Hippocampal formation (tissue), 2 donors: ENCODE results near the gene PLB1.

Source experiments
- DNase-seq, 2 donors: peaks; one replicate each; lab custom pipeline; 2025; lab: John Stamatoyannopoulos, UW

PLB1 gene

GRCh38 chr2:28591711-28592335, 96.0 kb downstream of the PLB1 start:
- no peak for DNase-seq

- no peak for DNase-seq
Measured at GRCh38 chr2:28592481-28592880, 96.6 kb downstream of the PLB1 start.

- no peak for DNase-seq
Measured at GRCh38 chr2:28593160-28593755, 97.4 kb downstream of the PLB1 start.

- DNase-seq, result no peak
Measured at GRCh38 chr2:28594000-28594331, 98.1 kb downstream of the PLB1 start.

- DNase-seq, result peak; percentile 65 to 69
Measured at GRCh38 chr2:28594332-28595108, 98.7 kb downstream of the PLB1 start.

GRCh38 chr2:28595323-28595722, 99.5 kb downstream of the PLB1 start:
- no peak for DNase-seq

- DNase-seq, result no peak
Measured at GRCh38 chr2:28598484-28598883, 102.6 kb downstream of the PLB1 start.

- no peak for DNase-seq
Measured at GRCh38 chr2:28600181-28600580, 104.3 kb downstream of the PLB1 start.

GRCh38 chr2:28601616-28602015, 105.8 kb downstream of the PLB1 start:
- DNase-seq, result no peak

- DNase-seq, result no peak
Measured at GRCh38 chr2:28602136-28602660, 106.3 kb downstream of the PLB1 start.

GRCh38 chr2:28602751-28603639, 107.1 kb downstream of the PLB1 start:
- DNase-seq, result no peak

GRCh38 chr2:28603821-28604220, 108.0 kb downstream of the PLB1 start:
- DNase-seq, result no peak

- no peak for DNase-seq
Measured at GRCh38 chr2:28604284-28604843, 108.5 kb downstream of the PLB1 start.

- no peak for DNase-seq
Measured at GRCh38 chr2:28606986-28607441, 111.2 kb downstream of the PLB1 start.

- peak in 1 of 2 donors; percentile 29 for DNase-seq
Measured at GRCh38 chr2:28607730-28608499, 112.1 kb downstream of the PLB1 start.

- no peak for DNase-seq
Measured at GRCh38 chr2:28608500-28609424, 112.9 kb downstream of the PLB1 start.

- no peak for DNase-seq
Measured at GRCh38 chr2:28610583-28611201, 114.8 kb downstream of the PLB1 start.

- DNase-seq, result no peak
Measured at GRCh38 chr2:28612131-28612812, 116.4 kb downstream of the PLB1 start.

- DNase-seq, result no peak
Measured at GRCh38 chr2:28613186-28613585, 117.3 kb downstream of the PLB1 start.
